Activated CD4-positive, alpha-beta T cell treated with anti-CD3 and anti-CD28 coated beads, Interleukin-2, amount 10 ng/mL, durations not matched to agents 7 days and 5 days (primary cell): ENCODE results near the gene RNF32. TPM values are rescaled to one million over a fixed set of nuclear protein-coding genes. Genes with fewer than 3 reads are reported as not detected.

ENCODE experiments used
- CTCF ChIA-PET: fragments of 350-600 bp; sonication (Branson Sonifier 250); formaldehyde crosslinking; loops from one replicate; lab custom pipeline; 2021; ENCODE audit warnings: antibody characterized with exemption; lab: Charles Lee
- POLR2A ChIA-PET: fragments of 350-600 bp; sonication (Branson Sonifier 250); formaldehyde crosslinking; loops from one replicate; lab custom pipeline; 2021; ENCODE audit warnings: antibody characterized with exemption; lab: Charles Lee
- DNase-seq: peaks from one replicate; pipeline ENCODE4 v3.0.0-alpha.2; 2020
- H3K27ac Mint-ChIP-seq: one replicate; pipeline ENCODE4 v1.8.0; 2021; ENCODE audit warnings: mild to moderate bottlenecking, moderate library complexity, mixed read lengths
- H3K27me3 Mint-ChIP-seq: one replicate; pipeline ENCODE4 v1.8.0; 2021; ENCODE audit warnings: mixed read lengths
- H3K36me3 Mint-ChIP-seq: one replicate; pipeline ENCODE4 v1.8.0; 2021; ENCODE audit warnings: low read depth, mixed read lengths
- H3K4me1 Mint-ChIP-seq: one replicate; pipeline ENCODE4 v1.8.0; 2021; ENCODE audit warnings: mixed read lengths
- H3K4me3 Mint-ChIP-seq: one replicate; pipeline ENCODE4 v1.8.0; 2021; ENCODE audit warnings: mild to moderate bottlenecking, moderate library complexity, mixed read lengths
- H3K9me3 Mint-ChIP-seq: one replicate; pipeline ENCODE4 v1.8.0; 2021; ENCODE audit warnings: mixed read lengths
- total RNA-seq, 2 experiments: library from RNA; stranded (reverse); gene quantifications; one replicate each; pipeline ENCODE4 v1.2.3, GENCODE V29; 2021

Gene RNF32
- total RNA-seq, 2 experiments from 2014 or later, result 2.2 TPM

- CTCF ChIA-PET, result interaction anchor here (1.0 kb wide), 1 partner anchor 34 kb away, joined by 3 read pairs; no protein-coding TSS in a partner anchor
- no peaks in the 10 kb centered on the region for H3K36me3 Mint-ChIP-seq
- peak overlapping the region; percentile 43 for H3K4me3 Mint-ChIP-seq
- no peak for DNase-seq
- POLR2A ChIA-PET, result no interaction called here
- no peak overlapping the region for H3K27ac Mint-ChIP-seq
- H3K4me1 Mint-ChIP-seq, result peaks cover 17% of the 10 kb centered on the region
- H3K27me3 Mint-ChIP-seq, result peaks cover 59% of the 10 kb centered on the region
- no peaks in the 10 kb centered on the region for H3K9me3 Mint-ChIP-seq
Measured at GRCh38 chr7:156607332-156608172, 33.0 kb upstream of the RNF32 start.

DNA sequence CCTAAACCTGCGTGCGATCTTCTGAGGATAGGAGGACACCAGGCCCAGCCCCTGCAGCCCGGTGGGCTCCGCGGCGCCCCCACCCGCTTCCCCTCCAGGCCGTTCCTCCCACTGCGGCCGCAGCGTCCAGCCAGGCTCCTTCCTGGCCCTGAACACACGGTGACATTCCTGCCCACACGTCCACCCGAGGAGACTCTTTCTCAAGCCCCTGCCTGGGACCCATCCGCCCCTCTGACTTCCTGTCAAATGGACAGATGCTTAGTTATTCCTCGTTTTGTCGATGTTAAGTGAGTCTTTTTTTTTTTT, 32.4 kb upstream of the RNF32 start:
- Mint-ChIP-seq H3K4me3 (peak overlapping the region; percentile 43), H3K9me3 (no peaks in the 10 kb centered on the region), H3K27me3 (peaks cover 56% of the 10 kb centered on the region), H3K4me1 (peaks cover 22% of the 10 kb centered on the region), H3K27ac (no peak overlapping the region), H3K36me3 (peaks cover 3% of the 10 kb centered on the region)
- ChIA-PET POLR2A (no interaction called here), CTCF (no interaction called here)
- DNase-seq, result no peak

- ChIA-PET POLR2A (no interaction called here), CTCF (no interaction called here)
- Mint-ChIP-seq H3K36me3 (peaks cover 5% of the 10 kb centered on the region), H3K4me1 (peaks cover 28% of the 10 kb centered on the region), H3K9me3 (no peaks in the 10 kb centered on the region), H3K27ac (no peak overlapping the region), H3K27me3 (peaks cover 57% of the 10 kb centered on the region), H3K4me3 (no peak overlapping the region)
- no peak for DNase-seq
Measured at GRCh38 chr7:156609010-156609877, 31.3 kb upstream of the RNF32 start.

- Mint-ChIP-seq H3K27ac (no peak overlapping the region), H3K4me3 (no peak overlapping the region), H3K36me3 (peaks cover 8% of the 10 kb centered on the region), H3K9me3 (no peaks in the 10 kb centered on the region), H3K27me3 (peaks cover 59% of the 10 kb centered on the region), H3K4me1 (peaks cover 36% of the 10 kb centered on the region)
- no peak for DNase-seq
- CTCF ChIA-PET, result interaction anchor here (0.9 to 1.3 kb wide), 2 partner anchors 164 to 814 kb away, joined by 3 read pairs; no protein-coding TSS in a partner anchor
- POLR2A ChIA-PET, result no interaction called here
Measured at GRCh38 chr7:156610130-156610529, 30.4 kb upstream of the RNF32 start.

DNA sequence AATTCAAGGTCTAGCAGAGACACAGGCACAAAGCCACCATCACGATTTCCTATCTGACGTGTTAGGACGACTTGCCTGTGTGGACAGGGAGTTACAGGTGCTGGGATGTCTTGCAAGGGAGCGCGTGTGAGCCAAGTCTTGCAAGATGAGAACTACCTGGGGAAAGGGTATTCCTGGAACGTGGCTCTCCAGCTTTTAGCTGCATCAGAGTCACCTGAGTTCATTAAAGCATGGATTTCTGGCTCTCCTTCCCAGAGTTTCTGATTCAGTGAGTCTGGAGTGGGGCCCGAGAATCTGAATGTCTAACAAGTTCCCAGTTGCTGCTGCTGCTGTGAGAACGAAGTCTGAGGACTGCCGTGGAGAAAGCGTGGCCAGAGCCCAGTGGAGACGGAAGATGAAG, 30.0 kb upstream of the RNF32 start:
- Mint-ChIP-seq H3K4me1 (peaks cover 36% of the 10 kb centered on the region), H3K27me3 (peaks cover 59% of the 10 kb centered on the region), H3K27ac (no peak overlapping the region), H3K9me3 (no peaks in the 10 kb centered on the region), H3K4me3 (no peak overlapping the region), H3K36me3 (peaks cover 8% of the 10 kb centered on the region)
- CTCF ChIA-PET, result interaction anchor here (0.9 to 1.3 kb wide), 2 partner anchors 164 to 815 kb away, joined by 3 read pairs; no protein-coding TSS in a partner anchor
- POLR2A ChIA-PET, result no interaction called here
- DNase-seq, result no peak

DNA sequence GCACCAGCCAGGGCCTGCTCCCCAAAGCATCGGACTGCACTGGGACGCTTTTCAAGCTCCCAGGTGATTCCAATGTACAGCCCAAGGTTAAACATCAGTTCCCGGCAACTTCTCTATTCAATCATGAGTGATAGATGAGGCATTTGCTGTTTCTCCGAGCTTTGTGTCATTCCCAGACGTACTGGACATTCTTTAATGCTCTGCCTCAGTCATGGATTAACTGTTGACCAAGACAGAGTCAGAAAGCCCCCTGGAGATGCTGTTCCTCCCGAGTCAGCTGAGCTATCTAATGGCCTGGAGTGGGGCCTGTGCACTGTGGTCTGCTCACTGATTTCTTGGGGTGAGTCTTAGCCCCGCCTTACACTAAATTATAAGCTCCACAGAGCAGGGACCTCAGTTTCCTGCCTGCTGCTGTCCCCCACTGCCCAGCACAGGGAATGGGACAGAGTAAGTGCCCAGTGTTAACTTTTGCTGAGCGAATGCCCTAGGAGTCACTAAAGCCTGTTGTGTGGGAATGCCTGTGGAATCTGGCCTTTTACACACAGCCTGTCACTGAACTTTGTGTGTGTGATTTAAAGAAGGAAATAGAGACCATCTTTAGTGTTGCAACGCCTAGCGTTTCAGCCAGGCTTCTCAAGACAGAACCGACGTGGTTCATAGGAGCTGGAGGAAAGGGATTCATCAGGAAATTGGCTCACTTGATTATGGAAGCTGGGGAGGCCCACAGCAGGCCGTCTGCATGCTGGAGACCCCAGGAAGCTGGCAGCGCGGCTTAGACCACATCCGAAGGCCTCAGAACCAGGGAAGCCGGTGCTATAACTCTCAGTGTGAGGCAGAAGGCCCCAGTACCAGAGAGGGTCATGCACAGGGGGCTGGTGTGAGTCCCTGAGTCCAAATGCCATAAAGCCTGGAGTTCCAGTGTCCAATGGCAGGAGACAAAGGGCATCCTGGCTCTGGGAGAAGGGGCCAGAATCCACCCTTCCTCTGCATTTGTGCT, 29.3 kb upstream of the RNF32 start:
- H3K4me1 Mint-ChIP-seq, result peaks cover 38% of the 10 kb centered on the region
- H3K9me3 Mint-ChIP-seq, result no peaks in the 10 kb centered on the region
- H3K27me3 Mint-ChIP-seq, result peaks cover 60% of the 10 kb centered on the region
- CTCF ChIA-PET, result interaction anchor here (0.9 to 1.3 kb wide), 2 partner anchors 163 to 815 kb away, joined by 3 read pairs; no protein-coding TSS in a partner anchor
- no peak overlapping the region for H3K27ac Mint-ChIP-seq
- no peak overlapping the region for H3K4me3 Mint-ChIP-seq
- POLR2A ChIA-PET, result no interaction called here
- peaks cover 8% of the 10 kb centered on the region for H3K36me3 Mint-ChIP-seq
- DNase-seq, result no peak

GRCh38 chr7:156612930-156613329, 27.6 kb upstream of the RNF32 start:
- peak overlapping the region; percentile 2 for H3K4me3 Mint-ChIP-seq
- no peaks in the 10 kb centered on the region for H3K9me3 Mint-ChIP-seq
- POLR2A ChIA-PET, result no interaction called here
- peaks cover 44% of the 10 kb centered on the region for H3K4me1 Mint-ChIP-seq
- peak; percentile 90 for DNase-seq
- H3K36me3 Mint-ChIP-seq, result peaks cover 14% of the 10 kb centered on the region
- H3K27me3 Mint-ChIP-seq, result peaks cover 71% of the 10 kb centered on the region
- CTCF ChIA-PET, result interaction anchor here (0.9 to 1.4 kb wide), 4 partner anchors 10 to 166 kb away, joined by 3 to 4 read pairs (median 4); no protein-coding TSS in a partner anchor
- peak overlapping the region; percentile 75 for H3K27ac Mint-ChIP-seq

DNA sequence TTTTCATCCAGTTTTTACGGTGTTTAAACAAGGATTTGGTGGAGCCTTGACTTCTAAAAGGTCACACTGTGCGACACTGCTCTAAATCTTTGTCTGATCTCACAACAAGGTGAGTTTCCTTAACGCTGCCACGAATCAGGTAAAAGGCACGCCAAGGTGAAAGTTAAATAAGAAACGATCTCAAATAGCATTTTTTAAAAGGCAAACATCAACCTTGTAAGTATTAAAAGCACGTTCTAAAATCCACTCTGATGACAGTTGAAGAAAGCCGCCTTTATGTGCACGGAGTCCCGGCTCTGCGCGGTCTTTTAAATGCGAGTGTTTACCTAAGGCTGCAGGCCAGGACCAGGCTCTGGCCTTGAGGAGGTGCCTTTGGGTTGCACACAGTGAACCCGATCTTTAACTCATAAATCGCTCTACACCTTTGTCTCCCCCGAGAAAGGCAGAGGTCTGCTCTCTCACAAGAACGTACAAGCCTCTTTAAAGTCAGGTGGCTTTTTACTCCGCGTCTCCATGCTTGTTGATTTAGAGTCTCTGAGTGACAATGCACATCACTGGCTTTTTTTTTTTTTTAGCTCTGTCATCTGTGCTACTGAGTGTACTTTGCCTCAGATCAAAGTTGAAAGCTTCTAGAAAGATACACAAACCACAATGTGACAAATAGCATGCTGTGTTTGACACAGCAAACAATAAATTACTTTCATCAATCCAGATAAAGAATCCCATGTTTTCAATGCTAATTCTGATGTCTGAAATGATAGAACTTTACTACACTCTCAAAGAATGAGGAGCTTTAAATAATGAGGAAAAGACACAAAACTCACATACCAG, 25.9 kb upstream of the RNF32 start:
- Mint-ChIP-seq H3K27ac (peak overlapping the region; percentile 78), H3K9me3 (no peaks in the 10 kb centered on the region), H3K4me3 (no peak overlapping the region), H3K36me3 (peaks cover 14% of the 10 kb centered on the region), H3K27me3 (peaks cover 66% of the 10 kb centered on the region), H3K4me1 (peaks cover 38% of the 10 kb centered on the region)
- CTCF ChIA-PET, result interaction anchor here (1.1 kb wide), 1 partner anchor 16 kb away, joined by 4 read pairs; no protein-coding TSS in a partner anchor
- POLR2A ChIA-PET, result no interaction called here
- no peak for DNase-seq

DNA sequence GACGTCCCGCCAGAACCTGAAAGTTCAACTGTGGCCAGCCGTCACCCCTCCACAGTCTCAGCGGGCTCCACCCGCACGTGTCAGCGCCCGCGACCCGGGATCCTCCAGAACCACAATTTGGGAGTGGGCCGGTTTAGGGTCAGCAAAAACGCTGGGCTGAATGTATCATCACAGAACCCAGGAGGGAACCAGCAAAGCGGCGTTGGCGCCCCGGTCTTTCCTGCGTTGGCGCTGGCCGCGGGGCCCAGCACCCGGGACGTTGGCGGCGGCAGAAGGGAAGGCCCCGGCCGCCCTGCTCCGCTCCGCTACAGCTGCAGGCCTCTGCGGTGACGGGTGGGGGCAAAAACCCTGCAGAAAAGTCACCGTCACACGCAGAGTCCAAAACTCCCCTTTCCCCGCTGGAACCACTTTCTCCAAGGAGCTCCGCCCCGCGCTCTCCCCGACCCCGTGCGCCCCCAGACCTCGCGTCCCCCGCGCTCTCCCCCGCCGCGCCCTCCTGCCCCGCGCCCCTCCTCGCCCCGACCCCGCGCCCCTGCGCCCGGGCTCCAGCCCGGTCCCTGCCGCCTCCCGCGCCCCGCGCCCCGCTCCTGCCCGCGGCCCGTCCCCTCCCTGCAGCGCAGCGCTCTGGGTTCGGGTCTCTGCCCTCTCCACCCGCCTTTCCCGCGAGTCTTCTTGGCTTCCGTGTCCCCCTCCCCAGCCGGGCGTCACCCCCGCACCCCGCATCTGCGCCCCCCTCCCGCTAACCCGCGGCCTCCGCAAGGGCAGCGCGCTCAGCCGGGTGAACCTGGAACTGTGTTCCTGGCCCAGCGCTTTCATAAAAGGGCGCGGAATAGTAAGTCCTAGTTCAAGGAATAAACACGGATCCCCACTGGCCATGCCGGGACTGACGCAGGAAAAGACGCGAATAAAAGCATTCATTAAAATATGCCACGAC, 24.0 kb upstream of the RNF32 start:
- CTCF ChIA-PET, result no interaction called here
- peaks cover 9% of the 10 kb centered on the region for H3K9me3 Mint-ChIP-seq

DNA sequence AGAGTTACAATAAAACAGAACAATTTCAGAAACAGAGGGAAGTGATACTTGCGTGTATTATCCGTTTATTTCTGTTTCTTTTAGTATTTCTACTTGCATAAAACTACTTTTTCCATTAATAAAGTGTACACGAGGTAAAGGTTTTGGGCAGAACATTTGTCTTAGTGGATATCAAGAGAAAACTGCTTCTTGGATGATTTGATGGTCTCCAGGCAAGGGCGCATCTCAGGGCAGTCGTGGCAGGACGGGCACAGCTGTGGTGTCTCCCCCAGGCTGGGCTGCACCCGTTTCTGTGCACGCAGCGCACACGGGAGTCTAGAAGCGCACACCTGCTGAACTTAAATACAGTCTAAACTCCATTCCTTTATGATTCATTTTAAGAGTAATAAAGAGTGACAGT, 23.4 kb upstream of the RNF32 start:
- Mint-ChIP-seq H3K4me3 (peak overlapping the region; percentile 14), H3K27ac (peak overlapping the region; percentile 57), H3K36me3 (peaks cover 14% of the 10 kb centered on the region), H3K27me3 (peaks cover 65% of the 10 kb centered on the region), H3K9me3 (peaks cover 10% of the 10 kb centered on the region), H3K4me1 (peaks cover 31% of the 10 kb centered on the region)
- CTCF ChIA-PET, result no interaction called here
- no peak for DNase-seq
- POLR2A ChIA-PET, result no interaction called here

More for the DNA sequence above, 24.0 kb upstream of the RNF32 start:
- POLR2A ChIA-PET, result no interaction called here
- Mint-ChIP-seq H3K4me3 (peak overlapping the region; percentile 14), H3K27me3 (peaks cover 61% of the 10 kb centered on the region), H3K36me3 (peaks cover 14% of the 10 kb centered on the region), H3K4me1 (peaks cover 36% of the 10 kb centered on the region), H3K27ac (no peak overlapping the region)
- DNase-seq, result no peak
